GM21825 (cell line): ENCODE measurements around the gene SLC6A18.

Experiments used
- ATAC-seq: cut with Tn5 transposase; IDR thresholded peaks from one replicate; pipeline ENCODE4 v1.9.1; 2021; ENCODE audit warnings: mild to moderate bottlenecking, moderate library complexity; ENCODE audit not compliant: unreplicated experiment

The SLC6A18 gene

GRCh38 chr5:1214163-1214935 lies 10.8 kb upstream of the SLC6A18 start:
- no peak for ATAC-seq

DNA sequence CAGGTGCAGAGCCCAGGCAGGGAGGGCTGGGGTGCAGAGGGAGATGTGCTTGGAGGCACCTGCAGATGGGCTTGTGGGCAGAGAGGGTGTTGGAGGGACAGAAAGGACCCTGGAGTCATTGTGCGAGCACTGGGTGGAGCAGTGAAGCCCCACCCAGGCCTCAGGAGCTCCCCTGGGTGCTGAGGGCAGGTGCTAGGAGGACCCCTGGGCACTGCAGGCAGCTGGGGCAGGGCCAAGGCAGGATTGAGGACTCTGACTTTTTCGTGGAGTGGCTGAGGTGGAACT lies 10.3 kb upstream of the SLC6A18 start:
- no peak for ATAC-seq

GRCh38 chr5:1215320-1216096 lies 9.7 kb upstream of the SLC6A18 start:
- ATAC-seq: no peak

GRCh38 chr5:1216211-1216917 lies 8.8 kb upstream of the SLC6A18 start:
- no peak for ATAC-seq

DNA sequence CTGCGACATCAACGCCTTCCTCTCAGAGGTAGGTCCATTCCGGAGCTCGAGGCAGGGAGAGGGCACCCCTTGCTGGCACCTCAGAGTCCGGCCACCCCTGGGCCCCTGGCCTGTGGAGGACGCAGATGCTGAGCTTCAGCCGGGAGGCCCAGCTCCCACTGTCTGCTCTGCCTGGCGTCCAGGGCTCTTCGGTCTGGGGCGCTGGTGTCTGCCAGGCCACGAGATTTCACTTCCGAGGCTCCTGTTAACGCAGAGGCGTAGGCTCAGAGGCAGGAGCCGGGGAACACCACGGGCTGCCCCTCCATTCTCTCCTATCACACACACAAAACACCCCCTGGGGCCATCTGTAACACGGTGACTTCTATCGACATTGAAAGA lies 8.3 kb upstream of the SLC6A18 start:
- no peak for ATAC-seq

- ATAC-seq: no peak
Observed at GRCh38 chr5:1217596-1218206, 7.5 kb upstream of the SLC6A18 start.

DNA sequence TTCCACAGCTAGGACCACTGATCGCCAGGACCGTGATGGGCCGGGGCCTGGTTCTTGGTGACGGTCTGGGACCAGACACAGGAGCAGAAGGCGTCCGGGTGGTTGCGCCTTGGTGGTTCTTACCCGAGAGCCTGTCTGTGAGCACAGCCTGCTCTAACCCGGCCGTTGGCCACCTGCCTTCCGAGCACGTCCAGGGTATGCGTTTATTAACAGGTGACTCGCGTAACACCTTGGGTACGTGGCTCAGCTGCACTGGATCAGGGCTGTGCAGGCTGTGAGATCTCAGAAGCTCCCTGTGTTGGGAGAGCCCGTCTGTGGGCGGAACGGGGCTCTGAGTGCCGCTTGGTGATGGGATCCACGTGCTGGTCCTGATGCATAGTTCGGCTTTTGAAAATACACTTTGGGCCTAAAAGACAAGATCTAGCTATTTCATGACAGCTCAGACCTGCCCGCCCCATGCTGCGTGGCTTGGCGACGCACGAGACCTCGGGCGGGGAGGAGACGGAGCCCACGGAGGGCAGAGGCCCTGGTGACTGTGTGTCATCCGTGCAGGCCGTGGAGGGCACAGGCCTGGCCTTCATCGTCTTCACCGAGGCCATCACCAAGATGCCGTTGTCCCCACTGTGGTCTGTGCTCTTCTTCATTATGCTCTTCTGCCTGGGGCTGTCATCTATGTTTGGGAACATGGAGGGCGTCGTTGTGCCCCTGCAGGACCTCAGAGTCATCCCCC lies 6.7 kb upstream of the SLC6A18 start:
- ATAC-seq: no peak

GRCh38 chr5:1219098-1219767 lies 5.9 kb upstream of the SLC6A18 start:
- no peak for ATAC-seq

- ATAC-seq: no peak
Observed at GRCh38 chr5:1219768-1220100, 5.4 kb upstream of the SLC6A18 start.

GRCh38 chr5:1220351-1220750 lies 4.8 kb upstream of the SLC6A18 start:
- no peak for ATAC-seq

DNA sequence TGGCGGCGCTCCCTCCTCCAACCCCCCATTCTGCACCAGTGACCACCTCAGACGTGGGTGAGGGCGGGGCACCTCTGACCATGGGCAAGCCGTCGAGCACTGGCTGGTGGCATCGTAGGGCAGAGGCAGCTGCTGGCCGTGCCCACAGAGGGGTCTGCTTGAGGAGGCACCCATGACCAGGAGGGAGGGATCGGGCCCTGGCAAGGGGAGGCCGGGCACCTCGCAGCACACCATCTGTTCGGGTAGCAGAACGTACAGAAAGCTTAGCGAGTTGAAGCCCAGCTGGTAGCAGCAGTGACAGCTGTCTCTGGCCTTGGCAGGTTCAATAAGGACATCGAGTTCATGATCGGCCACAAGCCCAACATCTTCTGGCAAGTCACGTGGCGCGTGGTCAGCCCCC lies 4.3 kb upstream of the SLC6A18 start:
- ATAC-seq: no peak

DNA sequence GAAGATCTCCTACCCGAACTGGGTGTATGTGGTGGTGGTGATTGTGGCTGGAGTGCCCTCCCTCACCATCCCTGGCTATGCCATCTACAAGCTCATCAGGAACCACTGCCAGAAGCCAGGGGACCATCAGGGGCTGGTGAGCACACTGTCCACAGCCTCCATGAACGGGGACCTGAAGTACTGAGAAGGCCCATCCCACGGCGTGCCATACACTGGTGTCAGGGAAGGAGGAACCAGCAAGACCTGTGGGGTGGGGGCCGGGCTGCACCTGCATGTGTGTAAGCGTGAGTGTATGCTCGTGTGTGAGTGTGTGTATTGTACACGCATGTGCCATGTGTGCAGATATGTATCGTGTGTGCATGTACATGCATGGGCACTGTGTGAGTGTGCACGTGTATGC lies 3.5 kb upstream of the SLC6A18 start:
- no peak for ATAC-seq

- ATAC-seq: no peak
Observed at GRCh38 chr5:1222147-1222546, 3.0 kb upstream of the SLC6A18 start.

DNA sequence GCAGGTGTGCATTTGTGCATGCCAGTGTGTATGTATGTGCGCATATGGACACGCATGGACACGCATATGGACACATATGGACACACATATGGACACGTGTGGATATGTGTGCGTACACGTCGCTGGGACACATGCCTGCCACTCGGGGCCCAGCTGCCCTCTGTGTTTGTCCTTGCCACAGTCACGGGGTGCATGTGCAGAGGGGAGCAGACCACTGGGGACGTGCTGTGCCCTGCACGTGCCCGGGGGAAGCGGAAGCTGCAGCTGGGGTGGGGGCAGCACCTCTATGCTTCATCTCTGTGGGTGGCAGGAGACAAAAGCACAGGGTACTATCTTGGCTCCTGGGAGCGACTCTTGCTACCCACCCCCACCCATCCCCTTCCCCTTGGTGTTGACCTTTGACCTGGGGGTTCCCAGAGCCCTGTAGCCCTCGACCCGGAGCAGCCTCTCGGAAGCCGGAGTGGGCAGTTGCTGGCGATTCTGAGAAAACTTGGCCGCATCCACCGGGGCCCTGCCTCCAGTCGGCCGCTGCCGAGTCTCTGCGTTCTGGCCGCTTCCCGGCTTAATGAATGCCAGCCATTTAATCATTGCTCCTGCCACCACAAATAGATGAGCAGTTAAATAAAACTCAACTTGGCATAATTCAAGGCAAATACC lies 2.4 kb upstream of the SLC6A18 start:
- ATAC-seq: no peak

- no peak for ATAC-seq
Observed at GRCh38 chr5:1223278-1223670, 1.9 kb upstream of the SLC6A18 start.

DNA sequence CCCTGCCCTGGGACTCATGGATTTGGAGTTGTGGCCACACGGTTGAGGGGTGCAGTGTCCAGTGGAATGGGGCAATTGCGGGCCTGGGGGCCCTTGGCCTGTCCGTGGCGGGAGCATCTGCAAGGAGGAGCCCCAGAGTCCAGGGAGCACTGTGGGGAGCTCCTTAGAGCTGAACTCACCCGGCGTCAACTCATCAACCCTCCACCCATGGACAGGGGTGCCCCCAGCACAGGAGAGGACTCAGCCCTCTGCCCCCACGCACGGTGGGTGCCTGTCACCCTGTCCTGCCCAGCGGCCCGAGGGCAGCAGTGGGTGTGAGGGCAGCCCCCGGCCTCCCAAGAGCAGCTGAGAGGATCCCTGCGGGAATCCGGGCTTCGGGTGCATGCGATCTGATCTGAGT lies 550 bp upstream of the SLC6A18 start:
- ATAC-seq: no peak

DNA sequence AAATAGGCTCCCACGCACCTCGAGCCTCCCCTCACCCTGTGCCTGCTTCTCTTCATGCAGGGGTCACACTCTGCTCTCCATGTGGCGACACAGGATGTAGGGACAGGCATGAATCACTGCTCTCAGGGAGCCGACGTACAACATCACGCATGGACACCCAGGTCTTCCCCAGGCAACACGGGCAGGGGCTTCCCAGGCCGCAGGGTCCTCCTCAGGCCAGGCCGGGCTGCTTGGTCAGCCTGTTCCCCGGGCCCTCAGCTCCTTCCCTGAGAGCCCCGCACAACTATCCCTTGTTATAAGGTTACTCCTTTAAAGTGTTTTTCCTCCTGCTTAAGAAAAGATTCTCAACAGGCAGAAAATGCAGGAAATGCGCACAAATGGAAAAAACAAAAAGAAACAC lies 1.1 kb downstream of the SLC6A18 start:
- no peak for ATAC-seq

GRCh38 chr5:1226839-1227581 lies 1.8 kb downstream of the SLC6A18 start:
- ATAC-seq: no peak

DNA sequence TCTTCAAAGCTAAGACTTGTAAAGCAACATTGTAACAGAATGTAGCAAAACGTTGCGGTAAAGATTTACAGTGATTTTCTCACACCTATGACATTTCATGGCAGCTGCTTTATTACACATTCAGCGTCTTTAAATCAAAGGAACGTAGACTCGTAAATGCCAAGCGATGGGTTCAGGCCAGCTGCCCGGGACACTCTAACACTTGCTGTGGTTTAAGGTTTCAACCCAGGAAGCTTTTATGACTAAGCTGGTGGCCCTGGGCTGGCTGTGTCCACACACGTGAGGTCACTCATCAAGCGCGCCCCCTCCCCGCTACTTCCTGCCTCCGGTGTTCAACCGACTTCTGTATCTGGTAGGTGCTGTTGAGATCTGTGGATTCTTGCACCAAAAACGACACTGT lies 2.5 kb downstream of the SLC6A18 start:
- ATAC-seq: no peak
